HG03571 (cell line): Measurements from ENCODE around the gene CDYL.

Source experiments
- ATAC-seq: cut with Tn5 transposase; IDR thresholded peaks from one replicate; pipeline ENCODE4 v1.9.1; 2021; ENCODE audit not compliant: unreplicated experiment

CDYL gene

GRCh38 chr6:4776131-4776492 lies at the start of gene CDYL:
Gene CDYL, plus strand, starts transcription at chr6:4776404. Its CDS starts 380 bp downstream, at chr6:4776784.
- peak; percentile 63 for ATAC-seq

GRCh38 chr6:4726645-4727044 lies 49.6 kb upstream of the CDYL start:
- ATAC-seq, result no peak

- ATAC-seq, result no peak
Measured at GRCh38 chr6:4727217-4727616, 49.0 kb upstream of the CDYL start.

GRCh38 chr6:4727671-4728435 lies 48.4 kb upstream of the CDYL start:
- no peak for ATAC-seq

GRCh38 chr6:4728436-4728769 lies 47.8 kb upstream of the CDYL start:
- no peak for ATAC-seq

- ATAC-seq, result no peak
Measured at GRCh38 chr6:4728926-4729325, 47.3 kb upstream of the CDYL start.

GRCh38 chr6:4731996-4732395 lies 44.2 kb upstream of the CDYL start:
- no peak for ATAC-seq

GRCh38 chr6:4732691-4733315 lies 43.4 kb upstream of the CDYL start:
- ATAC-seq, result no peak

GRCh38 chr6:4736371-4736873 lies 39.8 kb upstream of the CDYL start:
- ATAC-seq, result no peak

- no peak for ATAC-seq
Measured at GRCh38 chr6:4740032-4740431, 36.2 kb upstream of the CDYL start.

- no peak for ATAC-seq
Measured at GRCh38 chr6:4743062-4743461, 33.1 kb upstream of the CDYL start.

GRCh38 chr6:4743926-4744325 lies 32.3 kb upstream of the CDYL start:
- no peak for ATAC-seq

GRCh38 chr6:4747588-4747987 lies 28.6 kb upstream of the CDYL start:
- no peak for ATAC-seq

GRCh38 chr6:4751823-4752464 lies 24.3 kb upstream of the CDYL start:
- no peak for ATAC-seq

GRCh38 chr6:4756247-4756646 lies 20.0 kb upstream of the CDYL start:
- ATAC-seq, result no peak

- no peak for ATAC-seq
Measured at GRCh38 chr6:4759997-4760396, 16.2 kb upstream of the CDYL start.

GRCh38 chr6:4760773-4761172 lies 15.4 kb upstream of the CDYL start:
- no peak for ATAC-seq

- no peak for ATAC-seq
Measured at GRCh38 chr6:4762294-4762693, 13.9 kb upstream of the CDYL start.

- ATAC-seq, result no peak
Measured at GRCh38 chr6:4763921-4764320, 12.3 kb upstream of the CDYL start.

- no peak for ATAC-seq
Measured at GRCh38 chr6:4768815-4769214, 7.4 kb upstream of the CDYL start.

- no peak for ATAC-seq
Measured at GRCh38 chr6:4772750-4773149, 3.5 kb upstream of the CDYL start.

GRCh38 chr6:4773181-4773580 lies 3.0 kb upstream of the CDYL start:
- no peak for ATAC-seq
